Ectodermal cell (in vitro differentiated cells): ENCODE results near the gene VAV2.
"Not testable (repeated sequence)": the region's sequence is repeated elsewhere in the genome, so short reads cannot be mapped to it uniquely, and the experiment has no call there.

Source experiments
- H3K27ac ChIP-seq: 2 replicates; pipeline ENCODE4 v1.7.0; 2013; ENCODE audit warnings: mild to moderate bottlenecking, low read depth, low read length; ENCODE audit not compliant: insufficient read depth, poor library complexity, severe bottlenecking
- H3K27me3 ChIP-seq: 2 replicates; pipeline ENCODE4 v1.7.0; 2013; ENCODE audit warnings: mild to moderate bottlenecking, low read length; ENCODE audit not compliant: insufficient read depth, control insufficient read depth, poor library complexity, severe bottlenecking
- H3K36me3 ChIP-seq: one replicate; pipeline ENCODE4 v1.7.0; 2013; ENCODE audit warnings: low read length; ENCODE audit not compliant: control insufficient read depth, insufficient read depth
- H3K4me1 ChIP-seq: one replicate; pipeline ENCODE4 v1.7.0; 2013; ENCODE audit warnings: low read length; ENCODE audit not compliant: control insufficient read depth, insufficient read depth
- H3K4me3 ChIP-seq: 2 replicates; pipeline ENCODE4 v1.7.0; 2013; ENCODE audit warnings: low read depth, low read length, control low read depth; ENCODE audit not compliant: insufficient read depth
- H3K9me3 ChIP-seq: 2 replicates; pipeline ENCODE4 v1.7.0; 2013; ENCODE audit warnings: mild to moderate bottlenecking, low read length, moderate library complexity; ENCODE audit not compliant: control insufficient read depth
- WGBS, 2 experiments: methylation state at CpG; one replicate each; pipeline ENCODE4 v1.1.7; 2013; ENCODE audit warnings: missing lambda C conversion rate in 2 of 2; 5-methylcytosine and 5-hydroxymethylcytosine counted together

Gene VAV2

GRCh38 chr9:133924453-133924852 is 67.7 kb downstream of the VAV2 start:
- WGBS, 2 experiments, result 90 to 94% methylated on average over 5 of the region's 5 CpGs
- no peaks in the 10 kb centered on the region for H3K36me3 ChIP-seq
- H3K27ac ChIP-seq, result no peak overlapping the region
- no peaks in the 10 kb centered on the region for H3K27me3 ChIP-seq
- no peaks in the 10 kb centered on the region for H3K9me3 ChIP-seq
- H3K4me1 ChIP-seq, result peaks cover 14% of the 10 kb centered on the region
- H3K4me3 ChIP-seq, result no peak overlapping the region

- H3K4me1 ChIP-seq, result peaks cover 19% of the 10 kb centered on the region
- H3K27me3 ChIP-seq, H3K4me3 ChIP-seq, H3K27ac ChIP-seq, H3K9me3 ChIP-seq, H3K36me3 ChIP-seq: not testable (repeated sequence)
- WGBS, 2 experiments, result 94 to 100% methylated on average over 1 of the region's 2 CpGs
Measured at GRCh38 chr9:133923608-133924007, 68.5 kb downstream of the VAV2 start.

- H3K4me1 ChIP-seq, result peaks cover 35% of the 10 kb centered on the region
- H3K27me3 ChIP-seq, result no peaks in the 10 kb centered on the region
- WGBS, 2 experiments, result 95 to 96% methylated on average over 17 of the region's 17 CpGs
- H3K27ac ChIP-seq, result no peak overlapping the region
- no peaks in the 10 kb centered on the region for H3K36me3 ChIP-seq
- no peaks in the 10 kb centered on the region for H3K9me3 ChIP-seq
- H3K4me3 ChIP-seq, result no peak overlapping the region
Measured at GRCh38 chr9:133921866-133922265, 70.3 kb downstream of the VAV2 start.

DNA sequence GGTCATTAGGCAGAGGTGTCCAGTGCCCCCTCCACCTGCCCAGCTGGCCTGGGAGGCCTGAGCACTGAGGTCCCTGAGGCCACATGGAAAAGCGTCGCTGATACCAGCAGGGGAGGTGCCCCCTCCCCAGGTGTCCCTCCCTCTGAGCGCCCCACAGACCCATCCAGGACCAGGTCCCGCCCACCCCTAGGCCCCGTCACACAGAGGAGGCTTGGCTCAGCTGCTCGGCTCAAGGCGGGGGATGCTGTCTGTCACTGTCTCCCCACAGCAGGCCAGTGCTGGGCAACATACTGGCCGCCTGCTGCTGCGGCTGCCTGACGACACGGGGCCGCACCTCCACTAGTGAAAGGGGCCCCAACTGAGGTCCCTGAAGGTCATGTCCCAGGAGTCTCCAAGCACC is 71.7 kb downstream of the VAV2 start:
- Histone ChIP-seq H3K4me3 (no peak overlapping the region), H3K27me3 (no peaks in the 10 kb centered on the region), H3K36me3 (no peaks in the 10 kb centered on the region), H3K27ac (no peak overlapping the region), H3K9me3 (no peaks in the 10 kb centered on the region), H3K4me1 (peaks cover 48% of the 10 kb centered on the region)
- 58 to 60% methylated on average over 12 of the region's 12 CpGs for WGBS, 2 experiments

DNA sequence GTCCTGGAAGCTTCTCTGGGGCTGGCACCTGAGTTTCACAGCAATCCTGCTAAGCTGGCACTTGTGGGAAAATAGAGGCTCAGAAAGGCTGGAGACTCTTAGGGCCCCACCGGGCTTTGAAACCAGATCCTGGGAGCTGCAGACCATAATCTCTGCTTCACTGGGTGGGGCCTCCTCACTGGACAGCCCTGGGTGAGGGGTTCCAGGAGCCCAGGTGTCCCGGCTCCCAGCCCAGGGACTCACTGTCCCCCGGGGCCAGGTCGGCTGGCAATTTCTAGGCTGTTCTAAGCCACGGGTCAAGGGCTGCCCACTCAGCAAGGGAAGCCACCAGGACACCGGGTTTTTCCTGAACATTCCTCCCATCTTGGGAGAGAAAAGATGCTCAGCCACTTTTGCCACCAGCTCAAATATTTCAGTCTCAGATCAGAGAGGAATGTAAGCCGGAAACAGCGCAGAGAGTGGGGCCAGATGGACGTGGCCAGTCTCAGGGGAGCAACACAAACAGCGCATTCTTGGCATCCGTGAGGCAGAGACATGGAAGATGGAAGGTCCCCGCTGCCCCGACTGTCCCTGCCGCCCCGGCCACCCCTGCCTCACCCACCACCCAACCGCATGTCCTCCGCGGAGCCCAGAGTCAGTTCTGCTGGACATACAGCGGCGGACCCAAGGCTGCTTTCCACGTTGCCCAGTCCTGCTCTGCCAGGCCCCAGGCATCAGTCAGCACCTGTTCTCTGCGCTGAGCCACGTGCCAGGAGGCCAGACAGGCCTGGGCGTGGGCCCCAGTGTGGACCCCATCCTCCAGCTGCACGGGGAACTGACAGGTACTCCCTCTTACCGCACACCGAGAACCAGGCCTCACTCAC is 72.6 kb downstream of the VAV2 start:
- Histone ChIP-seq H3K27ac (no peak overlapping the region), H3K4me3 (no peak overlapping the region), H3K27me3 (no peaks in the 10 kb centered on the region), H3K9me3 (no peaks in the 10 kb centered on the region), H3K4me1 (peaks cover 56% of the 10 kb centered on the region), H3K36me3 (no peaks in the 10 kb centered on the region)
- 93 to 95% methylated on average over 27 of the region's 27 CpGs for WGBS, 2 experiments

DNA sequence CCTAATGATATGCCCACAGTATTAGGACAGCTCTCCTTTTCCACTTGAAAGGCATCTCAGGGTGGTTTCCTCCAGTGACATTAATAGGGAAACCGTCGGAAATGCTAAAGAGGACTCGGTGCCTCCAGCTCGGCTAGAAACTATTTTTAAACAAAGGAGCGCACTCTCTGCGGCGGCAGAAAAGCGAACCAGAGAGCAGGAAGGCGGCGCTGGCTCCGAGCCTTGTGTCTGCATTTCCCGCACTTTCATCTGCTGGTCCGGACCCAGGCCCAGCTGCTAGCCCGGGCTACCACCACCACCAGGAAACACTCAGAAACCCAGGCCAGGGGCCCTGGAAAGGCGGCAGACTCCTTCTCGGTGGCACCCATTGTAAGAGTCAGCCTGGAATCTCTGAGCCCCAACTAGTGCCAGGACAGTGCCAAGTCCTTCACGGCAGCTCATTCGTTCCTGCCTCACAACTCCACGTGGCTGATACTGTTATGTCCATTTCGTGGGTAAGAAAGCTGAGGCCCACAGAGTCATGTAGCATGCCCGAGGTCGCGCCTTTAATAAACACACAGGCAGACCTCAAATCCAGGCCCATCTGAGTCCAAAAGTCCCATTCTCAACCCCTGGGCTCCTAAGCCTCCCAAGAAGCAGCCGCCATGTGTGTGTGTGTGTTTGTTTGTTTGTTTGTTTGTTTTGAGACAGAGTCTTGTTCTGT is 73.9 kb downstream of the VAV2 start:
- peak overlapping the region; percentile 67 for H3K27ac ChIP-seq
- H3K4me1 ChIP-seq, result peaks cover 66% of the 10 kb centered on the region
- H3K27me3 ChIP-seq, result no peaks in the 10 kb centered on the region
- H3K4me3 ChIP-seq, result no peak overlapping the region
- no peaks in the 10 kb centered on the region for H3K36me3 ChIP-seq
- 78 to 79% methylated on average over 24 of the region's 24 CpGs for WGBS, 2 experiments
- H3K9me3 ChIP-seq, result no peaks in the 10 kb centered on the region

- Histone ChIP-seq H3K4me1 (peaks cover 67% of the 10 kb centered on the region), H3K9me3 (no peaks in the 10 kb centered on the region), H3K36me3 (no peaks in the 10 kb centered on the region), H3K4me3 (no peak overlapping the region), H3K27me3 (no peaks in the 10 kb centered on the region), H3K27ac (no peak overlapping the region)
- WGBS, 2 experiments, result 83 to 90% methylated on average over 5 of the region's 5 CpGs
Measured at GRCh38 chr9:133917375-133917774, 74.7 kb downstream of the VAV2 start.

GRCh38 chr9:133916159-133916541 is 76.0 kb downstream of the VAV2 start:
- 84 to 86% methylated on average over 15 to 16 of the region's 16 CpGs for WGBS, 2 experiments
- H3K36me3 ChIP-seq, result no peaks in the 10 kb centered on the region
- H3K27me3 ChIP-seq, result no peaks in the 10 kb centered on the region
- H3K4me1 ChIP-seq, result peaks cover 66% of the 10 kb centered on the region
- H3K9me3 ChIP-seq, result no peaks in the 10 kb centered on the region
- peak overlapping the region; percentile 44 for H3K27ac ChIP-seq
- no peak overlapping the region for H3K4me3 ChIP-seq

DNA sequence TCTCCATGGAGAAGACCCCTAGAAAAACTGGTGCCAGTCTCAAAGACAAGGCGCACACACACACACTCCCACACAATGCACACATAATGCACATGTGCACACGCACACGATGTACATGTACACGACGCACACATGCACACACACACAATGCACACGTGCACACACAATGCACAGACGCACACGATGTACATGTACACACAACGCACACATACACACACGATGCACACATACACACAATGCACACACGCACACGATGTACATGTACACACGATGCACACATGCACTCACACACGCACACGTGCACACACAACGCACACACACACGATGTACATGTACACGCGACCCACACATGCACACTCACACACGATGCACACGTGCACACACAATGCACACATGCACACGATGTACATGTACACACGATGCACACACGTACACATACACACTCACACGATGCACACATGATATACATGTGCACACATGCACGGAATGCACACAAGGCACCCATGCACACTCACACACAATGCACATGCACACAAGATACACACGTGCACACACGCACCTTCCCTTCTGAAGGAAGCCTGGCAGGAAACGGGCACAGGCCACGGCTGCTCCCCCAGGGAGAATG is 76.5 kb downstream of the VAV2 start:
- Histone ChIP-seq H3K4me3 (no peak overlapping the region), H3K4me1 (peaks cover 61% of the 10 kb centered on the region), H3K36me3 (no peaks in the 10 kb centered on the region), H3K27me3 (no peaks in the 10 kb centered on the region), H3K27ac (no peak overlapping the region), H3K9me3 (no peaks in the 10 kb centered on the region)
- 83 to 84% methylated on average over 30 of the region's 30 CpGs for WGBS, 2 experiments
